ENCODE measurements around the gene OR6C68. TPM values are rescaled to one million over a fixed set of nuclear protein-coding genes. Genes with fewer than 3 reads are reported as not detected.

The OR6C68 gene
- total and polyA plus RNA-seq, 9 of the 15 experiments (the other 6 are each of a cell fraction or from before 2014, with no cell fraction given), result not detected

- TF ChIP-seq THAP12 (CRISPR knock-in tag; IDR thresholded peaks at IDR 0.05) (no peak), ELF4 (CRISPR knock-in tag; IDR thresholded peaks at IDR 0.05) (no peak), ERF (CRISPR knock-in tag; IDR thresholded peaks at IDR 0.05) (no peak), ZNF445 (CRISPR knock-in tag; IDR thresholded peaks at IDR 0.05; ENCODE audit: low read depth) (no peak), SMAD3 (CRISPR knock-in tag; conservative IDR thresholded peaks at IDR 0.05) (no peak), CBFA2T3 (IDR thresholded peaks at IDR 0.05) (peak; percentile 68), NCOA4 (IDR thresholded peaks at IDR 0.05; ENCODE audit: partially characterized antibody) (no peak), DMBX1 (CRISPR knock-in tag; IDR thresholded peaks at IDR 0.05; ENCODE audit: borderline replicate concordance) (no peak), ZNF76 (CRISPR knock-in tag; IDR thresholded peaks at IDR 0.05; ENCODE audit: borderline replicate concordance) (no peak), ZNF197 (CRISPR knock-in tag; IDR thresholded peaks at IDR 0.05; ENCODE audit: low read depth) (no peak), CEBPB (tag; IDR thresholded peaks at IDR 0.05) (no peak), TAL1 (IDR thresholded peaks at IDR 0.05) (peak; percentile 53), HNRNPH1 (optimal IDR thresholded peaks at IDR 0.05; ENCODE audit: low read depth, low read length) (no peak), GTF2E2 (tag; IDR thresholded peaks at IDR 0.05) (no peak), ZNF347 (CRISPR knock-in tag; IDR thresholded peaks at IDR 0.05; ENCODE audit: low read depth) (no peak), TCF7L2 (IDR thresholded peaks at IDR 0.05; ENCODE audit: low read depth, low read length) (no peak), RFX1 (IDR thresholded peaks at IDR 0.05) (no peak), ARHGAP35 (IDR thresholded peaks at IDR 0.05; ENCODE audit: partially characterized antibody) (no peak), ZNF239 (CRISPR knock-in tag; IDR thresholded peaks at IDR 0.05) (no peak), FOXJ3 (CRISPR knock-in tag; IDR thresholded peaks at IDR 0.05) (no peak), NCOA6 (IDR thresholded peaks at IDR 0.05) (no peak), POLR3G (IDR thresholded peaks at IDR 0.05; ENCODE audit: extremely low read depth, insufficient read length, insufficient replicate concordance) (no peak), ZNF512 (tag; IDR thresholded peaks at IDR 0.05) (no peak), RNF2 (IDR thresholded peaks at IDR 0.05) (no peak), GATAD2A (IDR thresholded peaks at IDR 0.05) (no peak), ZNF511 (CRISPR knock-in tag; IDR thresholded peaks at IDR 0.05) (no peak), ZNF586 (CRISPR knock-in tag; conservative IDR thresholded peaks at IDR 0.05) (no peak), PTBP1 (IDR thresholded peaks at IDR 0.05; ENCODE audit: low read depth, low read length) (no peak)
- TF ChIP-seq, protein P1, sequence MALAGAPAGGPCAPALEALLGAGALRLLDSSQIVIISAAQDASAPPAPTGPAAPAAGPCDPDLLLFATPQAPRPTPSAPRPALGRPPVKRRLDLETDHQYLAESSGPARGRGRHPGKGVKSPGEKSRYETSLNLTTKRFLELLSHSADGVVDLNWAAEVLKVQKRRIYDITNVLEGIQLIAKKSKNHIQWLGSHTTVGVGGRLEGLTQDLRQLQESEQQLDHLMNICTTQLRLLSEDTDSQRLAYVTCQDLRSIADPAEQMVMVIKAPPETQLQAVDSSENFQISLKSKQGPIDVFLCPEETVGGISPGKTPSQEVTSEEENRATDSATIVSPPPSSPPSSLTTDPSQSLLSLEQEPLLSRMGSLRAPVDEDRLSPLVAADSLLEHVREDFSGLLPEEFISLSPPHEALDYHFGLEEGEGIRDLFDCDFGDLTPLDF (CRISPR knock-in tag; IDR thresholded peaks at IDR 0.05), result no peak
These were observed 7.7 kb downstream of the OR6C68 start (continued) for GRCh38 chr12:55499810-55500252.

Measured in K562 (cell line).